GM21423 (cell line): Measurements from ENCODE around the gene TNFRSF1B.

Experiments used
- ATAC-seq: cut with Tn5 transposase; IDR thresholded peaks from one replicate; pipeline ENCODE4 v1.9.1; 2021; ENCODE audit warnings: mild to moderate bottlenecking, moderate library complexity; ENCODE audit not compliant: unreplicated experiment

Gene TNFRSF1B

DNA sequence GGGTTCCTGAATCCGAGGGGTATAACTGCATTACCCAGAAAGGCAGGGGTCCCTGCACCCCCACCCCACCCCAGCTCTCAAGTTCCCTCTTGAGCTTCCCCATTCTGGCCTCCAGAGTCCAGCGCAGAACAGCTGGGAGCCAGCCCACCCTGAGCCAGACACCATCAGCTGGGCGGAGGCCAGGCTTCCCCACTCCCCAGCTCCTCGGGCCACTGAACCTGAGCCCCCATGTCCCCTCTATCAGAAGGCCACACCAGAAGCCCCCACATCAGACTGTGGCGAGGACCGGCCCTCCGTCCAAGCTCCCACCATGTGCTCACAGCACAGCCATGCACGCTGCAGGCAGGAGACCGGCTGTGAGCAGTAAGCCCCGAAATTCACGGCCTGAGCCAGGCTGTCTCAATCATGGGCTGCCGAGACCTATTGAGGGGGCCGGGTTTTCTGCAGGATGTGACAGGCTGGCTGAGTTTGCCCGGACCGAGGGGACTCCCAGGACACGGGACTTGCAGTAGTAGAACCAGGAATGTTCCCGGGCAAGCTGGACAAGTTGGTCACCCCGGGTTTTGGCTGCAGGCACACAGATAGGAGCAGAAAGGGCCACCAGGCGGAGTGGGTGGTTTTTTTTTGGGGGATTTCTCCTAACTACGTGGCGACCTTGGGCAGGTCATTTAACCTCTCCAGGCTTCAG, 25.5 kb upstream of the TNFRSF1B start:
- ATAC-seq: no peak

- ATAC-seq: no peak
These were observed 24.5 kb upstream of the TNFRSF1B start for GRCh38 chr1:12142141-12142823.

DNA sequence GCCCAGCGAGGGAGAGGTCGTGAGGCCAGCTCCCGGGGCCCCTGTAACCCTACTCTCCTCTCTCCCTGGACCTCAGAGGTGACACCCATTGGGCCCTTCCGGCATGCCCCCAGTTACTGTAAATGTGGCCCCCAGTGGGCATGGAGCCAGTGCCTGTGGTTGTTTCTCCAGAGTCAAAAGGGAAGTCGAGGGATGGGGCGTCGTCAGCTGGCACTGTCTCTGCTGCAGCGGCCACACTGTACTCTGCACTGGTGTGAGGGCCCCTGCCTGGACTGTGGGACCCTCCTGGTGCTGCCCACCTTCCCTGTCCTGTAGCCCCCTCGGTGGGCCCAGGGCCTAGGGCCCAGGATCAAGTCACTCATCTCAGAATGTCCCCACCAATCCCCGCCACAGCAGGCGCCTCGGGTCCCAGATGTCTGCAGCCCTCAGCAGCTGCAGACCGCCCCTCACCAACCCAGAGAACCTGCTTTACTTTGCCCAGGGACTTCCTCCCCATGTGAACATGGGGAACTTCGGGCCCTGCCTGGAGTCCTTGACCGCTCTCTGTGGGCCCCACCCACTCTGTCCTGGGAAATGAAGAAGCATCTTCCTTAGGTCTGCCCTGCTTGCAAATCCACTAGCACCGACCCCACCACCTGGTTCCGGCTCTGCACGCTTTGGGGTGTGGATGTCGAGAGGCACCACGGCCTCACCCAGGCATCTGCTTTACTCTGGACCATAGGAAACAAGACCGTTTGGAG, 23.7 kb upstream of the TNFRSF1B start:
- ATAC-seq: no peak

DNA sequence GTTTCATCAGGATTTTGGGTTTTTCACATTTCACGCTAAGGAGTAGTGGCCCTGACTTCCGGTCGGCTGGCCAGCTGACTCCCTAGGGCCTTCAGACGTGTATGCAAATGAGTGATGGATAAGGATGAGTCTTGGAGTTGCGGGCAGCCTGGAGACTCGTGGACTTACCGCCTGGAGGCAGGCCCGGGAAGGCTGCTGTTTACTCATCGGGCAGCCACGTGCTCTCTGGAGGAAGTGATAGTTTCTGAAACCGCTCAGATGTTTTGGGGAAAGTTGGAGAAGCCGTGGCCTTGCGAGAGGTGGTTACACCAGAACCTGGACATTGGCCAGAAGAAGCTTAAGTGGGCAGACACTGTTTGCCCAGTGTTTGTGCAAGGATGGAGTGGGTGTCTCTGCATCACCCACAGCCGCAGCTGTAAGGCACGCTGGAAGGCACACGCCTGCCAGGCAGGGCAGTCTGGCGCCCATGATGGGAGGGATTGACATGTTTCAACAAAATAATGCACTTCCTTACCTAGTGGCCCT, 23.1 kb upstream of the TNFRSF1B start:
- no peak for ATAC-seq

- ATAC-seq: no peak
These were observed 22.6 kb upstream of the TNFRSF1B start for GRCh38 chr1:12144236-12144635.

DNA sequence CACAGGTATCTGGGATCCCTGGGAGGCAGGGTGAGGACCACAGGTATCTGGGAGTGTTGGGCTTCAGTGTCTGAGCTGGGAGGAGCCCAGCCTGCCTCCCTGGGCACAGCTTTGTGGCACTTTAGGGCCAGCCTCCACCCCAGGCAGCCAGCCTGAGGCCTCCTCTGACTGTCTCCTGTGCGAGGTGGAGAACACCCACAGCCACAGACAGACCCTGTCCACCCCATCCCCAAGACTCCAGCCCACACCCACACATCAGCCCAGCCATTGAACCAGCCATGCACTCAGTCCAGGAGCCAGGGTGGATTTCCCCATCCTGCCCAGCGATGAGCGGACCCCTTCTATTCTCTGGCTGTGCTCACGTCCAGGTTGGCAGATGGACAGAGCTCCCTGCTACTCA, 21.8 kb upstream of the TNFRSF1B start:
- no peak for ATAC-seq

DNA sequence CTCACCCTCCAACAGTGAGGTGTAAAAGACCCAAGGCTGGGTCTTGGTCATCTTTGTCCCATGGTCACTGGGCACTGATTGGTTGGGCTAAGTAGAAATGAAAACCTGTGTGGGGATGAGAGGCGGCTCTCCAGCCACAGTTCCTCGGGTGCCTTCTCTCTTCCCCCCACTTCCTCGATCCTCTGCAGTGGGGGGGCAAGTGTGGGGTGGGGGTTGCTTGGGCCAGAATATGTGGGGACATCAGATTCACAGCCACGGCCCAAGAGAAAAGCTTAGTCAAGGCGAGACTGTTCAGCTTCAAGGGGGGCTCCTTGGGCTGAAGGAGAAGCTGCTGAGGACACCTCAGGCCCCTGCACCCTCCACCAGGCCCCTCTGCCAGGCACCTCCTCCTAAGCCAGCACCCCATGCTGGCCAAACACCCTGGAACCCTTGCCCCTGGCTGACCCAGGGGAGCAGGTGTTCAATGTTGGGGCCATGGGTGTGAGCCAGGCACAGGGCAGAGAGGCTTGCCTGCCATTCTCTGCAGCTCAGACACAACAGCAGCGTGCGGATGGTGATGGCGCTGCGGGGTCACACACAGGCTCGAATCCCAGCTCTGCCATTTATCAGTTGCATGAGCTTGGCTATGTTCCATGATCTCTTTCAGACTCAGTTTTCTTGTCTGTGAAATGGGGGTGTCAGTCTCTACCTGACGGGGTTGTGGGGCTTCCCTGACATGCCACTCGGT, 21.0 kb upstream of the TNFRSF1B start:
- no peak for ATAC-seq

DNA sequence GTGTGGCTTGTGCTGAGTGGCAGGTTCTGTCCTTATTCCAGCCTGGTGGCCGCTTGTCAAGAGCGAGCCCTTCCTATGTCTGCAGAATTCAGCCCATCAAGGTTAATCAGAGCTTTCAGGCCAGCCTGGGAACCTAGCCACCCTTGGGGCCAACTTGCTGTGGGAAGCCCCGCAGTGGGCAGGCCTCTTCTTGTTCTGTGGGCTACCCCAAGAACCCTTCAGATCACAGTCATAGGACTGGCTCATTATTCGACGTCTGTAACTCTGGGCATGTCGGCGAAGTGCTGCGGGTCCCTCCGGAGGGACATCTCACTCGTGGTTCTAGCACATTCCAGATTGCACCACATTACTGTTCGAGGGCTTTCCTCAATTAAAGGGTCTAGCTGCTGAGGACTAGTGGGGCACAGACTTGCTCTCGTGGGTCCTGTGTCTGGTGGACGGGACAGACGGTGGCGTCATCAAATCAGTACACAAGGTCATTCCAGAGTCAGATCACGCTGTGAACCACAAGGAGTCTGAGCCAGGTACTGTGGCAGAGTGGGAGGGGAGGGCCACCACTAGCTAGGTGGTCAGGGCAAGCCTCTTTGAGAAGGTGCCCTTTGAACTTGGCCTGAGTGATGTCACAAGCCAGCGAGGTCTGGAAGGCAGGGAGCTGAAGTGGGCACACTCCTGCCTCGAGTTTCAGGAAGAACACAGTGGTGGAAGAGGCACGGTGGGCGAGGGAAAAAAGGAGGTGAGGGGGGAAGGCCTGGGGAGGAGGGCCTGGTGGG, 20.3 kb upstream of the TNFRSF1B start:
- no peak for ATAC-seq

DNA sequence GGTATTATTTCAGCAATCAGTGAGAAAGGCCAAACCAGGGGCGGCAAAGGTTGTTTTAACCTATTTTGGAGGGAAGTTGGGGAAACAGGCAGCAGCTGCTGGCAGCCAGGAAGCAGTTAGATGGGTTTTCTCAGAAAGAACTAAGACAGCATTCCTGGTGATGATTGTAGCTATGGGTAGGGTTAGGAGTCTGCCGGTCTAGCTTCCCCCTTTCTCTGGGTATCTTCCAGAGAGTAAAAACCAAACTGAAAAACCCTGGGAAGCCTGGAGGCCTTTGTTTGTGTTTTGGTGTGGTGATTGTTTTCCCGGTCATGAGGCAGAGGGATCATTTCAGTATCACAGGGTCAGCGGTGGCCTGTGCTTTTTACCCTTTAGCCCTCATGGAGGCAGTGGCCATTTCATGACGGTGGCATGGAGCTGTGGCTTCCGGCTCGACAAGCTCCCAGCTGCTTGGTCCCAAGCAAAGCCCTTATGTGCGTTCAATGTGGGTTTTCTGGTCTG, 19.5 kb upstream of the TNFRSF1B start:
- no peak for ATAC-seq

DNA sequence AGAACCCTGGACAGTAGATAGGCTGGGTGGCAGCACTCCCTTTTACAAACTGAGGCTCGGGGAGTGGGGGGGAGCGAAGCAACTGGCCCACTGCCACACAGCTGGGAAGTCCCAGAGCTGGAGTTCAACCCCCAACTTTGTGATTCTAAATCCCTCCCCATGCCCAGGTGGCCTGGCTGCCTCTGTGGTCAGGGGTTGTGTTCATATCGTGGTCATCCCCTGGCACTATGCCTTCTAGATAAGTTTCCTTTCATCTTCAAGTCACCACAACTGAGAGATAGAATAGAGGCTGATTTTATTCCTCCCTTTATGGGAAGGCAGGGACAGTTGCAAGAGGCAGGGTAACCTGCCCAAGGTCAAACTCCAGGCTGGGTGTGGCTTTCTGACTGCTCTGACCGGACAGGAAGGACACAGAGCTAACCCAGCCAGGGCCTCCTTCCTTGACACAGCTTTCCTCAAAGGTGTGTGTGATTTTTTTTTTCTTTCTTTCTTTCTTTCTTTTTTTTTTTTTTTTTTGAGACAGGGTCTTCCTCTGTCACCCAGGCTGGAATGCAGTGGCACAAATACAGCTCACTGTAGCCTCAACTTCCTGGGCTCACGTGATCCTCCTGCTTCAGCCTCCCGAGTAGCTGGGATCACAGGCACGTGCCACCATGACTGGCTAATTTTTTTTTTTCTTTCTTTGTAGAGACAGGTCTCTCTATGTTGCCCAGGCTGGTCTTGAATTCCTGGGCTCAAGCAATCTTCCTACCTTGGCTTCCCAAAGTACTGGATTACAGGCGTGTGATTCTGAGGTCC, 18.4 kb upstream of the TNFRSF1B start:
- no peak for ATAC-seq

- ATAC-seq: no peak
These were observed 17.6 kb upstream of the TNFRSF1B start for GRCh38 chr1:12148958-12149790.

GRCh38 chr1:12149791-12150175, 17.0 kb upstream of the TNFRSF1B start:
- ATAC-seq: no peak

DNA sequence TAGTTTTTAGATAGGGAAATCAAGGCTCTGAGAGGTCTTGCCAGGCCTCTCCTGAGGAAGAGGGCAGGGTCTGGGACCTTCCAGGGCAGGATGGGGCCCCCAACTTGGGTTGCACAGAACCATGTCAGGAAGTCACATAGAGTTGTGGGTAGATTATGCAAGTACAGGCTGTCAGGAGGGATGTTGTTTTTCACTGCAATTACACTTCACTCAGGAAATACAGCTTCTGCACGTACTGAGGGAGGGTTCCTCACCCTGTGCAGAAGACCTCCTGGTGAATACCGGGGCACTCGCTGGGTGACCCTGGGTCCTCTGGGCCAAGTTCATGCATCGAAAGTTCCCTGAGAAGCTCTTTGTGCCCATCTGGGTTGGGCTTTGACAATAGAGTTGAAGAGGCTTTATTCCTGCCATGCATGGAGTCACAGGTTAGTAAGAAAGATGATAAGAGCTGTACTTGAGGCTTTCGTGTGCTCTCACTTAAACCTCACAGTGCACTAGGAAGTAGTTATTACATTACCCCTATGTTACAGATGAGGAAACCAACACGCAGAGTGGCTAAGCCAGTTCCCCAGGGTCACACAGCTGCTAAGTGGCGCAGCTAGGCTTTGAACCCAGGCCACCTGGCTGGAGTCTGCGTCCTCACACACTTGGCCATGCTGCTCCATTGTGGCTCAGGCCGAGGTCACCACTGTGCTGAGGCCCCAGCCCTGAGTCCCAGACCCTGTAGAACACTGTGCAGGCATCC, 16.2 kb upstream of the TNFRSF1B start:
- ATAC-seq: no peak

- ATAC-seq: no peak
These were observed 15.3 kb upstream of the TNFRSF1B start for GRCh38 chr1:12151465-12151864.

DNA sequence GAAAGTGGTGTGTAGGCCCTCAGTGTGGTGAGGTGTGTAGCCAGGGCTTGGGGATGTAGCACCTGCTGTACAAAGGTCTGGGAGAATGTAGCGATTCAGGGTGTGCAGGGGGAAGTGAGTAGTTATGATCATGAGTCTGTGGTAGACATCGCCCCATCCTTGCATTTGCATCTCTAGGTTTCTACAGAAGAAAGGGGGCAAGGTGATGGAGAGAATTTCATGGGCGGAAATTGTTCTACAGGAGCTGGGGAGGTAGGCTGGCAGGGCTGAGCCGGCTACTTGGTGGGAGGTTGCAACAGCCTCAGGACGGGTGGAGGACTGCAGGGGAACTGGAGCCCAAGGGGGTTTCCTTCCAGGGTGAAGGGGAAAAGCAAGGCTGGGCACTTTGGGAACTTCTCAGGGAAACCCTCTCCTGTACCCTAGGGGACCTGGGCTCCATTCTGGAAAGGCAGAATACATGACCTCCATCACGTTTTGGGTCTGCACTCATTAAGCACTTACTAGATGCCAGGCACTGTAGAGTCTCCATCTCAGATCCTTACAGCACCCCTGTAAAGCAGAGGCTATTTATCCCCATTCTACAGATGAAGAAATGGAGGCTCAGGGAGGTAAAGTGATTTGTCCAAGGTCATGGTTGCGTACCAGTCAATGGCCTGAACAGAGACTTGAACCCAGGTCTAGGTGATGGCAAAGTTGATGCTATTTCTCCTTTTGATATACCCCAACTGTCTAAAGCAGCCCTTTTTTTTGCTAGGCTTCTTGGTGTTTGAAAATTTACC, 14.5 kb upstream of the TNFRSF1B start:
- peak; percentile 65 for ATAC-seq

GRCh38 chr1:12153181-12153785, 13.5 kb upstream of the TNFRSF1B start:
- peak; percentile 39 for ATAC-seq

DNA sequence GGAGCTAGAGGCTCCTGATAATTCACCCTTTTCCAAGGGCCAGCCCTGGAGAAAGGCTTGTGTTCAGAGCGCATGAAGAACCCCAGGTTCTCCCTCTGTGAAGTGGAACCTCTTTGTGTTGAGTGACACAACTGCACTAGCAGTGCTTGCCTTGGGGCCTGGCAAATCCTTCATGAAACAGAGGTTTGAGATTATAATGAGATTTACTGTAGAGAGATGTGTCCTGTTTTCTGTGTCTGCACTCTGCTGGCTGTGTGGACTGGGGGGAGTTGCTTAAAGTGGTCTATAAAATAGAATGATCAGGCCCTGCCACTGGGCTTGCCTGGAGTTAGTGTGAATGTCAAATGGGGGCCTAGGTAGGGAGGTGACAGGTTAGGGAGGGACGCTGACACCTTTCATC, 11.5 kb upstream of the TNFRSF1B start:
- no peak for ATAC-seq
